Osteoblast (primary cell): ENCODE measurements around the gene SLC22A31. TPM values are rescaled to one million over a fixed set of nuclear protein-coding genes. Genes with fewer than 3 reads are reported as not detected.
"Not testable (repeated sequence)": the region's sequence is repeated elsewhere in the genome, so short reads cannot be mapped to it uniquely, and the experiment has no call there.

Experiments
- DNase-seq: peaks from one replicate; pipeline ENCODE4 v3.0.0; 2011; ENCODE audit warnings: low spot score, mixed read lengths; ENCODE audit not compliant: insufficient read length; ENCODE audit errors: missing footprints
- H2AFZ ChIP-seq: 2 replicates; pipeline ENCODE4 v1.6.0; 2011; ENCODE audit warnings: mild to moderate bottlenecking, low read length
- H3K27ac ChIP-seq: 2 replicates; pipeline ENCODE4 v1.5.1; 2011; ENCODE audit warnings: mild to moderate bottlenecking, low read depth, low read length, moderate library complexity
- H3K27me3 ChIP-seq: 2 replicates; pipeline ENCODE4 v1.6.0; 2012; ENCODE audit warnings: mild to moderate bottlenecking, control low read depth, inconsistent platforms, low read length, moderate library complexity; ENCODE audit not compliant: insufficient read depth
- H3K36me3 ChIP-seq: 2 replicates; pipeline ENCODE4 v1.5.1; 2011; ENCODE audit warnings: mild to moderate bottlenecking, low read length, control low read depth, moderate library complexity; ENCODE audit not compliant: insufficient read depth
- H3K4me1 ChIP-seq: 2 replicates; pipeline ENCODE4 v1.5.1; 2011; ENCODE audit warnings: mild to moderate bottlenecking, low read length, control low read depth, moderate library complexity; ENCODE audit not compliant: insufficient read depth
- H3K4me2 ChIP-seq: 2 replicates; pipeline ENCODE4 v1.6.0; 2011; ENCODE audit warnings: mild to moderate bottlenecking, low read length; ENCODE audit not compliant: insufficient read depth
- H3K4me3 ChIP-seq: fragments of 200-600 bp; sonication (generic); 3 replicates; pipeline ENCODE4 v1.5.1; 2012; ENCODE audit warnings: mild to moderate bottlenecking, low read length, inconsistent platforms; ENCODE audit not compliant: insufficient read depth
- H3K79me2 ChIP-seq: 2 replicates; pipeline ENCODE4 v1.6.0; 2012; ENCODE audit warnings: mild to moderate bottlenecking, low read length, control low read depth, inconsistent platforms; ENCODE audit not compliant: insufficient read depth
- H3K9me3 ChIP-seq: 2 replicates; pipeline ENCODE4 v1.5.1; 2011; ENCODE audit warnings: low read depth, low read length, control low read depth
- H4K20me1 ChIP-seq: 2 replicates; pipeline ENCODE4 v1.6.0; 2012; ENCODE audit warnings: mild to moderate bottlenecking, low read length, control low read depth; ENCODE audit not compliant: insufficient read depth
- total RNA-seq: library from RNA; depleted of rRNA; stranded (reverse); fragments of >200 nt; gene quantifications from 2 replicates; pipeline ENCODE4 v1.2.3, GENCODE V29; 2012
- TF ChIP-seq, protein P1 (sequence below): IDR thresholded peaks from 2 replicates; pipeline ENCODE4 v1.5.1; 2011; ENCODE audit warnings: mild to moderate bottlenecking, low read depth, low read length, moderate library complexity; ENCODE audit errors: extremely low read depth

SLC22A31 gene
- total RNA-seq, 1 donor = not detected

GRCh38 chr16:89187032-89187769 lies 13.1 kb downstream of the SLC22A31 start:
- H3K79me2 ChIP-seq = no peaks in the 10 kb centered on the region
- H3K27ac ChIP-seq = no peak overlapping the region
- H4K20me1 ChIP-seq = no peaks in the 10 kb centered on the region
- no peaks in the 10 kb centered on the region for H3K36me3 ChIP-seq
- H3K4me3 ChIP-seq = no peak overlapping the region
- H2AFZ ChIP-seq = no peak overlapping the region
- no peak overlapping the region for H3K4me2 ChIP-seq
- no peaks in the 10 kb centered on the region for H3K27me3 ChIP-seq
- no peaks in the 10 kb centered on the region for H3K9me3 ChIP-seq
- DNase-seq = no peak
- TF ChIP-seq, protein P1, sequence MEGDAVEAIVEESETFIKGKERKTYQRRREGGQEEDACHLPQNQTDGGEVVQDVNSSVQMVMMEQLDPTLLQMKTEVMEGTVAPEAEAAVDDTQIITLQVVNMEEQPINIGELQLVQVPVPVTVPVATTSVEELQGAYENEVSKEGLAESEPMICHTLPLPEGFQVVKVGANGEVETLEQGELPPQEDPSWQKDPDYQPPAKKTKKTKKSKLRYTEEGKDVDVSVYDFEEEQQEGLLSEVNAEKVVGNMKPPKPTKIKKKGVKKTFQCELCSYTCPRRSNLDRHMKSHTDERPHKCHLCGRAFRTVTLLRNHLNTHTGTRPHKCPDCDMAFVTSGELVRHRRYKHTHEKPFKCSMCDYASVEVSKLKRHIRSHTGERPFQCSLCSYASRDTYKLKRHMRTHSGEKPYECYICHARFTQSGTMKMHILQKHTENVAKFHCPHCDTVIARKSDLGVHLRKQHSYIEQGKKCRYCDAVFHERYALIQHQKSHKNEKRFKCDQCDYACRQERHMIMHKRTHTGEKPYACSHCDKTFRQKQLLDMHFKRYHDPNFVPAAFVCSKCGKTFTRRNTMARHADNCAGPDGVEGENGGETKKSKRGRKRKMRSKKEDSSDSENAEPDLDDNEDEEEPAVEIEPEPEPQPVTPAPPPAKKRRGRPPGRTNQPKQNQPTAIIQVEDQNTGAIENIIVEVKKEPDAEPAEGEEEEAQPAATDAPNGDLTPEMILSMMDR = no peak
- H3K4me1 ChIP-seq = peaks cover 2% of the 10 kb centered on the region

DNA sequence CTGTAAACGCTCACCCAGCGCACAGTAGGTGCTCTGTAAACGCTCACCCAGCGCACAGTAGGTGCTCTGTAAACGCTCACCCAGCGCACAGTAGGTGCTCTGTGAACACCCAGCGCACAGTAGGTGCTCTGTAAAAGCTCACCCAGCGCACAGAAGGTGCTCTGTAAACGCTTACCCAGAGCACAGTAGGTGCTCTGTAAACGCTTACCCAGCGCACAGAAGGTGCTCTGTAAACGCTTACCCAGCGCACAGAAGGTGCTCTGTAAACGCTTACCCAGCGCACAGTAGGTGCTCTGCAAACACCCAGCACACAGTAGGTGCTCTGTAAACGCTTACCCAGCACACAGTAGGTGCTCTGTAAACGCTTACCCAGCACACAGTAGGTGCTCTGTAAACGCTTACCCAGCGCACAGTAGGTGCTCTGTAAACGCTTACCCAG lies 13.7 kb downstream of the SLC22A31 start:
- not testable (repeated sequence) for H3K79me2 ChIP-seq, H3K9me3 ChIP-seq, H3K36me3 ChIP-seq, H3K27ac ChIP-seq, H3K4me1 ChIP-seq, H3K4me3 ChIP-seq, H3K27me3 ChIP-seq, H4K20me1 ChIP-seq, DNase-seq, H2AFZ ChIP-seq, H3K4me2 ChIP-seq

DNA sequence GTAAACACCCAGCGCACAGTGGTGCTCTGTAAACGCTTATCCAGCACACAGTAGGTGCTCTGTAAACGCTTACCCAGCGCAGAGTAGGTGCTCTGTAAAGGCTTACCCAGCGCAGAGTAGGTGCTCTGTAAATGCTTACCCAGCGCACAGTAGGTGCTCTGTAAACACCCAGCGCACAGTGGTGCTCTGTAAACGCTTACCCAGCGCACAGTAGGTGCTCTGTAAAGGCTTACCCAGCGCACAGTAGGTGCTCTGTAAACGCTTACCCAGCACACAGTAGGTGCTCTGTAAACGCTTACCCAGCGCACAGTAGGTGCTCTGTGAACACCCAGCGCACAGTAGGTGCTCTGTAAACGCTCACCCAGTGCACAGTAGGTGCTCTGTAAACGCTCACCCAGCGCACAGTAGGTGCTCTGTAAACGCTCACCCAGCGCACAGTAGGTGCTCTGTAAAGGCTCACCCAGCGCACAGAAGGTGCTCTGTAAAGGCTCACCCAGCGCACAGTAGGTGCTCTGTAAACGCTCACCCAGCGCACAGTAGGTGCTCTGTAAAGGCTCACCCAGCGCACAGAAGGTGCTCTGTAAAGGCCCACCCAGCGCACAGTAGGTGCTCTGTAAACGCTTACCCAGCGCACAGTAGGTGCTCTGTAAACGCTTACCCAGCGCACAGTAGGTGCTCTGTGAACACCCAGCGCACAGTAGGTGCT lies 14.3 kb downstream of the SLC22A31 start:
- not testable (repeated sequence) for H3K27ac ChIP-seq, H3K9me3 ChIP-seq, H3K4me1 ChIP-seq, DNase-seq, H2AFZ ChIP-seq, H3K79me2 ChIP-seq, H3K4me2 ChIP-seq, H3K36me3 ChIP-seq, H4K20me1 ChIP-seq, H3K4me3 ChIP-seq, H3K27me3 ChIP-seq

GRCh38 chr16:89184933-89185794 lies 15.2 kb downstream of the SLC22A31 start:
- H3K27ac ChIP-seq = no peak overlapping the region
- no peaks in the 10 kb centered on the region for H3K79me2 ChIP-seq
- H3K27me3 ChIP-seq = no peaks in the 10 kb centered on the region
- no peak overlapping the region for H3K4me3 ChIP-seq
- no peaks in the 10 kb centered on the region for H4K20me1 ChIP-seq
- H3K9me3 ChIP-seq = no peaks in the 10 kb centered on the region
- TF ChIP-seq, protein P1 = no peak
- no peak overlapping the region for H2AFZ ChIP-seq
- H3K4me2 ChIP-seq = no peak overlapping the region
- H3K36me3 ChIP-seq = no peaks in the 10 kb centered on the region
- H3K4me1 ChIP-seq = no peaks in the 10 kb centered on the region
- no peak for DNase-seq
